ENCODE results near the gene IMP4. TPM values are rescaled to one million over a fixed set of nuclear protein-coding genes. Genes with fewer than 3 reads are reported as not detected.
"Not testable (repeated sequence)": the region's sequence is repeated elsewhere in the genome, so short reads cannot be mapped to it uniquely, and the experiment has no call there.

Gene IMP4
- total RNA-seq, 6 donors from 2014 or later = 45.6 to 118 (median 63.0) TPM

DNA sequence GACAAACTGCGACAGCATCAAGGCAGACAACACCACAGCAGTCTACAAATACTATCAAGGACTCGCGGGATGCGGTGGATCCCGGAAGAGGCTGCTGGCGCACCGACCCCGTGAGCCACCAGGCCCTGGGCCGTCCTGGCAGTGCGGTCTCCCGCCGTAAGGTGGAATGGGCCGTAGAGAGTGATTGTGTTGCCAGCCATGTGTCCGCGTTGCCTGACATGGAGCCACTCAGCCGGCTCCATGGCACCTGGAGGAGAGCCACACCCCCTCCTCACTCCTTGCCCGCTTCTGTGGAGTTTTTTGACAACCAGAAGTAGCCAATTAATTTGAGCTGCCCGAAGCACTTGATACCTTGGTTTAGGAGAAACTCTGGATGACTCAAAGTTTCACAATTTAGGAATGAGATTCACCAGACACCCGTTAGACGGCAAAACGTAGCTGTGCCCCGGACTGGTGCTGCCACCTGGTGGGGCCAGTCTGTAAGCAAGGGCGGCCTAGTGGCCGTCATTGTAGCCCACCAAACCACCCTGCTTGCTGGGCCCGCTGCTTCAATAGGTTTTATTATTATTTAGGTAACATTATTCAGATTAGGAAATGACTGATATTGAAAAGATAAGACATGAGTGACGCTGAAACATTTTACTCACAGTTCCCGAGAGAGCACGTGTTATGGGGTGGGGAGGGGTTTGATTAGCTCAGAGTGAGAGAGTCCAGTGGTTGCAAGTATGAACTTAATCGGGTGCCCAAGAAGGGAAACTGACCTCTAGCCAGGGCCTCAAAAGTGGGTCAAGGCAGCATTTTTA lies 10.2 kb upstream of the IMP4 start:
- ATAC-seq (ENCODE audit: low FRiP score in 2 of 2) = peak; percentile 82 to 92
- WGBS, 2 donors = 9 to 26% methylated on average over 13 to 29 of the region's 29 CpGs
- Histone ChIP-seq H3K27me3 (no peaks in the 10 kb centered on the region), H3K4me1 (peaks cover 0 to 9% (median 2%) of the 10 kb centered on the region in 4 donors), H3K4me3 (no peak overlapping the region), H3K27ac (no peak overlapping the region), H3K36me3 (no peaks in the 10 kb centered on the region), H3K9me3 (no peaks in the 10 kb centered on the region)
- peak; percentile 67 to 87 for DNase-seq
- TF ChIP-seq EP300 (IDR thresholded peaks at IDR 0.05) = no peak
- TF ChIP-seq POLR2AphosphoS5 (IDR thresholded peaks at IDR 0.05) = no peak
- no peak for TF ChIP-seq POLR2A (IDR thresholded peaks at IDR 0.05)
- TF ChIP-seq, protein P1, sequence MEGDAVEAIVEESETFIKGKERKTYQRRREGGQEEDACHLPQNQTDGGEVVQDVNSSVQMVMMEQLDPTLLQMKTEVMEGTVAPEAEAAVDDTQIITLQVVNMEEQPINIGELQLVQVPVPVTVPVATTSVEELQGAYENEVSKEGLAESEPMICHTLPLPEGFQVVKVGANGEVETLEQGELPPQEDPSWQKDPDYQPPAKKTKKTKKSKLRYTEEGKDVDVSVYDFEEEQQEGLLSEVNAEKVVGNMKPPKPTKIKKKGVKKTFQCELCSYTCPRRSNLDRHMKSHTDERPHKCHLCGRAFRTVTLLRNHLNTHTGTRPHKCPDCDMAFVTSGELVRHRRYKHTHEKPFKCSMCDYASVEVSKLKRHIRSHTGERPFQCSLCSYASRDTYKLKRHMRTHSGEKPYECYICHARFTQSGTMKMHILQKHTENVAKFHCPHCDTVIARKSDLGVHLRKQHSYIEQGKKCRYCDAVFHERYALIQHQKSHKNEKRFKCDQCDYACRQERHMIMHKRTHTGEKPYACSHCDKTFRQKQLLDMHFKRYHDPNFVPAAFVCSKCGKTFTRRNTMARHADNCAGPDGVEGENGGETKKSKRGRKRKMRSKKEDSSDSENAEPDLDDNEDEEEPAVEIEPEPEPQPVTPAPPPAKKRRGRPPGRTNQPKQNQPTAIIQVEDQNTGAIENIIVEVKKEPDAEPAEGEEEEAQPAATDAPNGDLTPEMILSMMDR (IDR thresholded peaks at IDR 0.05) = peak; percentile 66 to 94 (median 83)

DNA sequence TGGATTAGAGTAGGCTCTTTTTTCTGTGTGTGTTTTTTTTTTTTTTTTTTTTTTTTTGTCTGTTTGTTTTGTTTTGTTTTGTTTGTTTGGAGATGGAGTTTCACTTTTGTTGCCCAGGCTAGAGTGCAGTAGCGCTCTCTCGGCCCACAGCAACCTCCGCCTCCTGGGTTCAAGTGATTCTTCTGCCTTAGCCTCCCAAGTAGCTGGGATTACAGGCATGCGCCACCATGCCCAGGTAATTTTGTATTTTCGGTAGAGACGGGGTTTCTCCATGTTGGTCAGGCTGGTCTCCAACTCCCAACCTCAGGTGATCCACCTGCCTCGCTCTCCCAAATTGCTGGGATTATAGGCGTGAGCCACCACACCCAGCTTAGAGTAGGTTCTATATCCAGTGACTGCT lies 9.4 kb upstream of the IMP4 start:
- H3K27ac ChIP-seq; H3K27me3 ChIP-seq; ATAC-seq (ENCODE audit: low FRiP score in 2 of 2); DNase-seq; H3K4me1 ChIP-seq; H3K9me3 ChIP-seq; H3K36me3 ChIP-seq; H3K4me3 ChIP-seq: not testable (repeated sequence)
- WGBS, 2 donors = 79 to 92% methylated on average over 8 of the region's 8 CpGs

DNA sequence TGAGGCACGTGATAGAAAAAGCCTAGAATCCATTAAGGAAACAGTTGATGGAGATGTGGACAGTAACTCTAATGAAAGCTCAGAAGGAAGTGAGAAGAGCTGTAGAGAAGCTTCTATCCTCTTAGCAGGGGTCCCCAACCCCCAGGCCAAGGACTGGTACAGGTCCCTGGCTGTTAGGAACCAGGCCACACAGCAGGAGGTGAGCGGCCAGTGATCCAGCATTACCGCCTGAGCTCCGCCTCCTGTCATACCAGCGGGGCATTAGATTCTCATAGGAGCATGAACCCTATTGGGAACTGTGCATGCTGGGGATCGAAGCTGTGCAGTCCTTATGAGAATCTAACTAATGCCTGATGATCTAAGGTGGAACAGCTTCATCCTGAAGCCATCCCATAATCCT lies 8.7 kb upstream of the IMP4 start:
- TF ChIP-seq, protein P1 (IDR thresholded peaks at IDR 0.05) = no peak
- no peak for TF ChIP-seq EP300 (IDR thresholded peaks at IDR 0.05)
- no peak for TF ChIP-seq POLR2AphosphoS5 (IDR thresholded peaks at IDR 0.05)
- TF ChIP-seq POLR2A (IDR thresholded peaks at IDR 0.05) = no peak
- Histone ChIP-seq H3K27me3 (no peaks in the 10 kb centered on the region), H3K27ac (no peak overlapping the region), H3K9me3 (no peaks in the 10 kb centered on the region), H3K4me1 (peaks cover 0 to 9% (median 2%) of the 10 kb centered on the region in 4 donors), H3K36me3 (peaks cover 5 to 13% (median 7%) of the 10 kb centered on the region in 4 donors), H3K4me3 (no peak overlapping the region)
- ATAC-seq (ENCODE audit: low FRiP score in 2 of 2) (no peak), DNase-seq (no peak)
- 73 to 78% methylated on average over 6 of the region's 6 CpGs for WGBS, 2 donors

DNA sequence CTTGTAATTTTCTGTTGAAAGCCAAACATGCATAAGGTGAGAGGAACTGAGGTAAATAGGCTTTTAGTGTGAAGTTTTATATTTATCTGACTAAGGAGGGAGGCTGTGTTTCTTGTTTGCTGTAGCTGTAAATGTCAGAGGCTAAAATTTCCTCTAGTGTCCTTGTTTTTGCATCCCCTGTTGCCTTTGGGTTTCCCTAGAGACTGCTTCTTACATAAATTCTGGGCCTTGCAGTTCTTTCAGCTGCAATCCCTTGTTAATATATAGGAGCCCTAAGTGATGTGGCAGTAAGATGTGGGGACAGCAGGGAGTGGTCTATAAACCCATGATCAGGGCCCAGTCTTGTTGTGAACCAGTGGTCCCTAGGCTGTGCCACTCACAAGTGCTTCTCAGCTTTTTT lies 7.5 kb upstream of the IMP4 start:
- ATAC-seq (ENCODE audit: low FRiP score in 2 of 2) (no peak), DNase-seq (no peak)
- H3K4me1 ChIP-seq = peaks cover 0 to 9% (median 2%) of the 10 kb centered on the region in 4 donors
- no peaks in the 10 kb centered on the region for H3K27me3 ChIP-seq
- H3K36me3 ChIP-seq = peaks cover 5 to 22% (median 11%) of the 10 kb centered on the region in 4 donors
- TF ChIP-seq, protein P1 (IDR thresholded peaks at IDR 0.05) = no peak
- no peak overlapping the region for H3K4me3 ChIP-seq
- H3K27ac ChIP-seq = no peak overlapping the region
- H3K9me3 ChIP-seq = no peaks in the 10 kb centered on the region

DNA sequence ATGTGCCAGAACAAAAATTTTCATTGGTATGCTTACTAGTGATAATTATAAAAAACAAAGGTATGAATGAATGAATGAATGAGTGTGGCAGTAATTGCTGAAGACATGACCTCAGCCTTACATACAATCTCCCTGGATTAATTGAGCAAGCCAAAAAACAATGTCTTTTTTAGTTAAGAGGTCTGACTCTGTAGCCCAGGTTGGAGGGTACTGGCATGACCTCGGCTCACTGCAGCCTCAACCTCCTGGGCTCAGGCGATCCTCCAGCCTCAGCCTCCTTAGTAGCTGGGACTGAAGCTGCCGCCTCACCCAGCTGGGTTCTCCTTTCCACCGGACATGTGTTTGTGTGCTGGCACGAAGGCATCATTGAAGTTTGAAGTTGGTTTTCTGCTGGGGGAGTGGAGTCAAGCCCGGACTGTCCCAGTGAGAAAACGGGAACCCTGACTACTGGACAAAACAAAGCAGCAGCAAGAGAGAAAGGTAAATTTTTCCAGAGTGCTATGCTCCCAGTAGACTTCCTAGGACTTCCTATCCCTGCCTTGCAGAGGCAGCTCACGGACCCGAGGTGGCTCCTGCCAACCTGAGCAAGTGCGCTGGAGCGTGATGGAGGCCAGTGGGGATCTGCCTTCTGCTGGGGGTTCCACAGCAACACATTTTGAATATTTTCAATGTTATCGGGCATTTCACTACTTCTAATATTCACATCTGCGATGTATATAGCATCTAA lies 6.4 kb upstream of the IMP4 start:
- TF ChIP-seq EP300 (IDR thresholded peaks at IDR 0.05) = no peak
- TF ChIP-seq POLR2AphosphoS5 (IDR thresholded peaks at IDR 0.05) = no peak
- TF ChIP-seq, protein P1 (IDR thresholded peaks at IDR 0.05) = no peak
- TF ChIP-seq POLR2A (IDR thresholded peaks at IDR 0.05) = no peak
- H3K36me3 ChIP-seq = peaks cover 5 to 22% (median 11%) of the 10 kb centered on the region in 4 donors
- H3K27ac ChIP-seq = no peak overlapping the region
- DNase-seq (no peak), ATAC-seq (ENCODE audit: low FRiP score in 2 of 2) (no peak)
- 83 to 84% methylated on average over 13 of the region's 13 CpGs for whole genome bisulfite sequencing, 2 donors
- peaks cover 3 to 17% (median 7%) of the 10 kb centered on the region in 4 donors for H3K4me1 ChIP-seq
- H3K4me3 ChIP-seq = no peak overlapping the region
- H3K27me3 ChIP-seq = no peaks in the 10 kb centered on the region
- no peaks in the 10 kb centered on the region for H3K9me3 ChIP-seq
